GM19240 (cell line): ENCODE measurements around the gene TXNDC9.
"Not testable (repeated sequence)": the region's sequence is repeated elsewhere in the genome, so short reads cannot be mapped to it uniquely, and the experiment has no call there.

ENCODE experiments used
- DNase-seq: peaks from one replicate; pipeline ENCODE4 v3.0.0; 2011; ENCODE audit warnings: low spot score; ENCODE audit not compliant: insufficient read length

TXNDC9 gene

DNA sequence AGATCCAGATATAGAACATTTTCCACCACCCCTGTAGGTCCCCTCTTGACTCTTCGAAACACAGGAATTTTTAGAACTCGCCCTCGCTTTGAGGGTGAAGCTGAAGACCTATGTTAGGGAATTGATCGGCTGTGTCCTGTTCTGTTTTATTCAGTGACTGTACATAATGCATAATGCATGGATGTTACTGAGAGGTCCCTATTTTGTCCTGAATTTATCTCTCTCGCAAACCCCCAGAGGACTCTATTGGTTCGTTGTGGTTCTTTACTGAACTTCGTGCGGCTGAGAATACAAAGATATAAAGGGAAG lies 625 bp upstream of the TXNDC9 start:
- no peak for DNase-seq

DNA sequence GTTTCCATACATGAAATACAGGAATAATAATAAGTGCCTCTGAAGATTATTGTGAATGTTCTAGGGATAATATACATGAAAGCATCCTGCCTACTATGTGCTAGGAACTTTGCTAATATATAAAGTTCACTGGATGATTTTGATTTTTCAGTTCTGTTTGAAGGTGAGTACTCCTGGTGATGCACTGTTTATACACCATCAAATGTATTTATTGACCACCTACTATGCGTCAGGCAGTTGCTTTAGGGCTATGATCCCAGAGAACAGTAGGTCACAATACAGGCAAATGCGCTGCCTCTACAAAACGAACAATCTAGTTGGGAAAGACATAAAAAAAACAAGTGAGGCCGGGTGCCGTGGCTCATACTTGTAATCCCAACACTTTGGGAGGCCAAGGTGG lies 10.7 kb downstream of the TXNDC9 start:
- DNase-seq, result no peak

DNA sequence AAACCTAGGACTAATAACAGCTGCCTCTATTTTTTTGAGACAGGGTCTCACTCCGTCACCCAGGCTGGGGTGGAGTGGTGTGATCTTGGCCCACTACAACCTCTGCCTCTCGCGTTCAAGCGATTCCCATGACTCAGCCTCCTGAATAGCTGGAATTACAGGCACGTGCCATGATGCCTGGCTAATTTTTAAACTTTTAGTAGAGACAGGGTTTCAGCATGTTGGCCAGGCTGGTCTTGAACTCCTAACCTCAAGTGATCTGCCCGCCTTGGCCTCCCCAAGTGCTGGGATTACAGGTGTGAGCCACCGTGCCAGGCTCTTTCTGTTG lies 18.3 kb downstream of the TXNDC9 start:
- not testable (repeated sequence) for DNase-seq

DNA sequence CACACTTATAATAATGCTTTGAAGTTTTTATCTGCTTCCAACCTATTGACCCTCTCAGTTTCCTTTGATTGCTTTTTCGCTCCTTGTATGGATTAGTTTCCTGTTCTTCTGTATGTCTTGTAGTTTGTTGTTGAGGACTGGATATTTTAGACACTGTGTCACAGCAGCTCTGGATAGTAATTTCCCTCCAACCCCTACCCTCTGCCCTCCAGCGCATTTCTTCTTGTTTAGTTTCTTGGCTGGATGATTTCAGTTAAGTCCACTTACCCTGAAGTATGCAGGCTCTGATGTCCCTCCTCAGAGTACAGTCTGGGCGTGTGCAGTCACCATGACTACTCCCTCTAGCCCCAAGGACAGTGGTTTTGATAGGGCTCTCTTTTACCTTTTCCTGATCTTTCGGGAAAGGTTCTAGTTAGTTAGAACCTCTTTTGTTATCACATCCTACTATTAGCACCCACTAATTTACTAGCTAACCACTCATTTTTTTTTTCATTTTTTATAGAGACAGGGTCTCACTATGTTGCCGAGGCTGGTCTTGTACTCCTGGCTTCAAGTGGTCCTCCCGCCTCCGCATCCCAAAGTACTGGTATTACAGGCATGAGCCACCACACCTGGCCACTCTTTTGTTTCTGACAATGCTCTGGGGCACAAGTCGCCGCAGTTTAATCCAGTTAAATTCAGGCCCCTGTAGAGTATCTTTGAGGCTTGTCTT lies 18.8 kb downstream of the TXNDC9 start:
- DNase-seq, result no peak

DNA sequence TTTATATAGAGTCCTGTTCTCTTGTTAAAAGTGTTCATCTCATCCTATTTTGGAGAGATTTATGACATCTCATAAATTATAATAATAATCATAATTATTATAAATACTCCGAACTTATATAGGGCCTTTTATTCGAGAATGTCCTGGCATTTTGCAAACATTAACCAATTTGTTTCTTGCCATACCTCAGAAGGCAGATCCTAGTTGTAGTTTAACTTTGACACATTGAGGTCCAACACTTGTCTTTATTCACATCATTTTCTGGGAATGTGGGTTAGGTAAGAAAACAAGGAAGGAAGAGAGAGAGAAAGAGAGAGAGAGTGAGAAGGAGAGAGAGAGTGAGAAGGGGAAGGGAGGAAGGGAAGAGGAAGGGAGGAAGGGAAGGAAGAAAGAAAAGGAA lies 35.0 kb downstream of the TXNDC9 start, which contains the start of gene LYG1:
TSS of gene LYG1 (minus strand) at position 101 of the 400 bp plus-strand sequence. CDS start 5,527 bp downstream, outside the sequence.
- DNase-seq, result not testable (repeated sequence)

DNA sequence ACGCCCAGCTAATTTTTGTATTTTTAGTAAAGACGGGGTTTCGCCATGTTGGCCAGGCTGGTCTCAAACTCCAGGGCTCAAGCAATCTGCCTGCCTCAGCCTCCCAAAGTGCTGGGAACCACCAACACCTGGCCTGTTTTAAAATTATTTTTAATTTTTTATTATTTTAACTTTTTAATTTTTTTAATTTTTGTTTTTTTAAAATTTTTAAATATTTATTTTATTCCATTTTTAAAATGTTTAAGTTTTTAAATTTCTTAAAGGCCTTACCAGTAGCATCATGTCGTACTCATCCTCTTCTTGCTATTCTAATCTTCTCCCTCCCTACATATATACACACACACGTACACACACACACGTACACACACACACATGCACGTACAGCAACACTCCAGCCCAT lies 36.6 kb downstream of the TXNDC9 start:
- no peak for DNase-seq

DNA sequence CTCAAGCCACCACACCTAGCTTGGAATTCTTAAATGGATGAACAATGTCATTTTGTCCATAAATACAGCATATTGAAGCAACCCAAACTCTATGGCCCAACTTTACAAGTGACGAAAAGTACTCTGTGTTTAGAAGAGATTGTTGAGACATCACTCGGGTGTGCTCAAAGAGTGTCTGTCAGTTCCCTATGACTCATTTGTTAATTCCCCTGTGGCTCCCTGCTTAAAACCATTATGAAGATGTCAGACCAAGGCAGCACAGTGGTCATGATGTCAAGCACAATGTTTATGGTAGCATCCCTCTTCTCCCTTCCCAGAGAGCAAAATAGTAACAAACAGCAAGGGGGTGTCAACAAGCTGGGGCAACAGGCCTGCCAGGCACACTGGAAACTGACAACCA lies 38.1 kb downstream of the TXNDC9 start:
- no peak for DNase-seq

DNA sequence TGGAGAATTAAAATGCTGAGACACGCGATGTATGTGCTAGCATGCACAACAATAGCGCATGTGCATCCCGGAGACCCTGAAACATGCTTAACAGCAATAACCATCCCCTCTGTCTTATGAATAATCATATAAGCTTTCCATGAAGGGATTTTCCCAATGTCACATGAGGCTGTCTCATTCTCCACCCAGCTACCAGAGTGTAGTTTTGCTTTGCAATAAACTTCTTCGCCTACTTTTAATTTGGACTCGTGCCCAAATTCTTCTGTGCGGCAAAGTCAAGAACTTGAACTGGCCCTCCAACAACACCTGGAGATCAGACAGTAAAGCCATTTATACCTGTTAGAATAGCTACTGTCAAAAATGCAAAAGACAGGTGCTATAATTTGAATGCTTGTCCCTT lies 50.6 kb downstream of the TXNDC9 start:
- no peak for DNase-seq

DNA sequence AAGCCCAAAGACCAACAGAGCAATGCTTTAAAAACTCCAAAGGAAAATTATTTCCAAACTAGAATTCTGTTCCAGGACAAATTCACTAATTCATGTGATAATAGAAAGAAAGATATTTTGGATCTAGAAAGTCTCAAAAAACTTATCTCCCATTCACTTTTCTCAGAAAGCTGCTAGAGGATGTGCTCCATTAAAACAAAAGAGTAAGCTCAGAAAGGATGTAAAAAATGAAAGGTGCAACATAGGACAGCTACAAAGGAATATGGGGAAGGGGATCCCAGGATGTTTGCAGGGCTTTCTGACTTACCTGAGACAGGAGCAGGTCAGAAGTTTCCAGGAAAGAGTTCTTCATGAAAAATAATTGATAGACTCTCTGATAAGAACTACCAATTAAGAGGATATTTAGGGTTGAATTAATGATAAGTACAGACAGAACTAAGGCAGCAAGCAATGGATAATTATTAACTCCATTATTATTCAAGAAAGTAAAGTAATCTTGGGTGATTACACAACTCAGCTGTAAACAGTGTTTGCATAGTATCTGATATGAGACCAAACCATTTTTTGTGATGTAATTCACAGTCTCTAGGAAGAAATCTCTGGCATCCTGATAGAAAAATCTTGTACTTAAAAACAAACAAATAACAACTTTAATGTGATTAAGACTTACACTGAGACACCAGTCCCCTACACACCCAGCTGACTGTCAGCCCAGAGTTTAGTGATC lies 56.0 kb downstream of the TXNDC9 start:
- DNase-seq, result no peak

DNA sequence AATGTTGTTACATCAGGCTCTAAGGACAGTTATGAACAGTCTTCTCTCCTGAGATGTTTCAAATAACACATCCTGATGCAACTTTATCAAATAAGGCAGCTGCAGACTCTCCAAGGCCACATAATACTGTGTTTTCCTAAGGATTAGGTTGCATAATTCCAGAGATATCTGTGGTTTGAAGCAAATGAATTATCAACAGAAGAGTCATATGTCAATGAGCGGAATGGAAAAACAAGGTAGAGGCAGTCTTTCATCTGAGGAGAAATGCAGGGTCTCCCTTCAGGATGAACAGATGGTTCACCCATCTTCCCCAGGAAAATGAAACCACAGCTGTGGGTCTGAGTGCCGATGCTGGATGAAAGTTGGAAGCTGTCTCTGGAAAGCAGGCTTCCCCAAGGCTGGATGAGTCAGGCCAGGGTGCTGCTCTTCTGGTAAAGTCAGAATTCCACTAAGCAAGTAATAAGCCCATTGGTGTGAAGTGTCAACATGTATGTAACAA lies 57.3 kb downstream of the TXNDC9 start:
- no peak for DNase-seq

DNA sequence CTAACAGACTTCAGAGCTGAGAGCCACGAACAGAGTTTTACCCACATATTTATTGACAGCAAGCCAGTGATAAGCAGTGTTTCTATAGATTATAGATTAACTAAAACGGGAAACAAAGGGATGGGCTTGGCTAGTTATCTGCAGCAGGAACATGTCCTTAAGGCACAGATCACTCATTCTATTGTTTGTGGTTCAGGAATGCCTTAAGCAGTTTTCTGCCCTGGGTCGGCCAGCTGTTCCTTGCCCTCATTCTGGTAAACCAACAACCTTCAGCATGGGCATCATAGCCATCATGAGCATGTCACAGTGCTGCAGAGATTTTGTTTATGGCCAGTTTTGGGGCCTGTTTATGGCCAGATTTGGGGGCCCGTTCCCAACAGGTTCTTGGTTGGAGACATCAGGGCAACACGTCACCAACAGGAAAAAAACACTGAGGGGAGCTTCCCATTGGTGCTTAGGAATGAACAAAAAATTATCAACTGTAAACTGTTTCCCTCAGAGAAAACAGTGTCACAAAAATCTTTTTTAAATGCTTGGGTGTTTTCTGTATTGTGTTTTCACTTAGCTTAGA lies 57.9 kb downstream of the TXNDC9 start:
- DNase-seq, result not testable (repeated sequence)

DNA sequence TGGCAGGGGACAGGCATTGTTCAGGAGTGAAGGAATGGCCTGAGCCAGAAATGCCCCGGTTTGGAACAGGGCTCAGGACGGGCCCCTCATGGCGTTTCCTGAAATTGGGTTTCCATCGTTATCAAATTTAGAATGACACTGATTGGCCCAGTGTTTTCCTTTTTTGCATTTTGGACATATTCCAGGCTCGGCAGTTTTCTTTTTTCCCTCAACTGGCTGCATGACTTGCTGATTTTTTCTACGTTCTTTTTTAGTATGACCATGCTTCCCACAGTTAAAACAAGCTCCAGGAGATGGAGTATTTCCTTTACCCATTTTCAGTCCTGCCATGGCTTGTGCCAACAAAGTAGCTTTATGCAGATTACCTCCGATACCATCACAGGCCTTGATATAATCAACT lies 60.3 kb downstream of the TXNDC9 start:
- DNase-seq, result no peak
